OCI-LY3 (cell line): Measurements from ENCODE around the gene SAMD4A.

Experiments used
- H2AFZ ChIP-seq: fragments of 200-600, 300-600 bp; shearing (Covaris generic); 2 replicates; pipeline ENCODE4 v1.6.0; 2014; ENCODE audit warnings: antibody characterized with exemption, low read depth, low read length
- H3K27ac ChIP-seq: fragments of 200-600, 300-600 bp; sonication (generic); 2 replicates; pipeline ENCODE4 v1.5.1; 2014; ENCODE audit warnings: mild to moderate bottlenecking, low read length, moderate library complexity, mixed read lengths
- H3K27me3 ChIP-seq: fragments of 200-600, 300-600 bp; sonication (generic); 2 replicates; pipeline ENCODE4 v1.6.1; 2014; ENCODE audit warnings: low read depth, low read length, mixed read lengths
- H3K36me3 ChIP-seq: fragments of 200-600, 300-600 bp; sonication (generic); replicated peaks from 2 replicates; pipeline ENCODE3; 2014; ENCODE audit warnings: low read depth, low read length, mixed read lengths
- H3K4me1 ChIP-seq: fragments of 300-600, 200-600 bp; sonication (generic); 2 replicates; pipeline ENCODE4 v1.6.1; 2014; ENCODE audit warnings: low read length, mixed read lengths
- H3K4me2 ChIP-seq: fragments of 200-600, 300-600 bp; sonication (generic); 2 replicates; pipeline ENCODE4 v1.6.1; 2014; ENCODE audit warnings: low read length, mixed read lengths
- H3K4me3 ChIP-seq: fragments of 300-600, 200-600 bp; sonication (generic); 2 replicates; pipeline ENCODE4 v1.5.1; 2014; ENCODE audit warnings: antibody characterized with exemption, mild to moderate bottlenecking, low read length, moderate library complexity
- H3K79me2 ChIP-seq: fragments of 300-600, 200-600 bp; shearing (Covaris generic); 2 replicates; pipeline ENCODE4 v1.6.1; 2014; ENCODE audit warnings: mild to moderate bottlenecking, low read length, mixed read lengths
- H3K9ac ChIP-seq: fragments of 300-600, 200-600 bp; shearing (Covaris generic); 2 replicates; pipeline ENCODE4 v1.6.0; 2014; ENCODE audit warnings: mild to moderate bottlenecking, low read length, moderate library complexity
- H3K9me3 ChIP-seq: fragments of 200-600, 300-600 bp; shearing (Covaris generic); 2 replicates; pipeline ENCODE4 v1.6.1; 2014; ENCODE audit warnings: low read length, mixed read lengths; ENCODE audit not compliant: insufficient read depth
- H4K20me1 ChIP-seq: fragments of 200-600, 300-600 bp; sonication (generic); 2 replicates; pipeline ENCODE4 v1.6.1; 2016; ENCODE audit warnings: low read length, mixed read lengths; ENCODE audit not compliant: insufficient read depth
- EZH2phosphoT487 ChIP-seq: fragments of 200-600 bp; shearing (Covaris generic); IDR thresholded peaks from 2 replicates; pipeline ENCODE4 v1.6.1; 2018; ENCODE audit warnings: antibody characterized with exemption, mixed run types, low read depth
- TF ChIP-seq, protein P1 (sequence below): fragments of 200-600, 300-600 bp; sonication (generic); IDR thresholded peaks from 2 replicates; pipeline ENCODE4 v1.5.1; 2014; ENCODE audit warnings: antibody characterized with exemption, low read length, low read depth

The SAMD4A gene

DNA sequence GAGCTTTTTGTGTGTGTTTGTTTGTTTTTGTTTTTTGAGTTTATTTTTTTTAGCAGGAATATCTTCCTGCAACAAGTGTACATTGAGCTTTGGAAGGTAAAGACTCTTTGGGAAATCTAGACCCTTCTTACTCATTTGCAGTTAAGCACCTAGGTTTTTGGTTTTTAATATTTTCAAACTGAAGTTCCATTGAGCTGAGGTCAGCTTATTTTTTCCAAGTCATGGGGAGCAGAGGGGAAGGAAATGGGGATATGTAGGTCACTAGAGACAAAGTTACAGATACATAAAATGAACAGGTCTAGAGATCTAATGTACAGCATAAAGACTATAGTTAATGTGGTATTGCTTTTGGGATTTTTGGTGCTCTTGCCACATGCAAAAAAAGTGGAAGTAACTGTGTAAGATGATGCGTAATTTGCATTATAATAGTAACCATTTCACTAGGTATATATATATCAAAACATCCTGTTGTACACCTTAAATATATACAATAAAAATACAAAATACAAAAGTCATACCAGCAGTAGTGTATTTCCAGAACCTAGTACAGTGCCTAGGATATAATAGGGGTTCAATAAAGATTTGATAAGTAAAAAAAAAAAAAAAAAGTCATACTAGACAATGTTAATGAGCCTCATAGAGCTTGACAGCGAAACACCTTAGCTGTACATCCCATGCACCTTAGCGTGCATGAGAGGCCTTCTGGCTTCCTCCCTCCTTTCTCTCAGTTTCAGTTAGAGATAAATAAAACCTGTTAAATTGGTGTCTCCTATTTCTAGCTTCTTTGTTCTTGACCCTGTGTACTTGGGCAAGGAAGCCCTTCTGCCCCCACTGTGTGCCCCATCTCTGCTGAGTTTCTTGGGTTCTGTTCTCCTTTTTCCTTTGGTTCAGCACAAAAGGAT, 34.6 kb upstream of the SAMD4A start:
- H3K4me1 ChIP-seq, result peaks cover 8% of the 10 kb centered on the region; the same call in 1 of the 2 replicates
- no peak overlapping the region for H3K9ac ChIP-seq
- no peaks in the 10 kb centered on the region for H3K36me3 ChIP-seq
- no peaks in the 10 kb centered on the region for H4K20me1 ChIP-seq
- no peak overlapping the region for H3K4me3 ChIP-seq
- H3K79me2 ChIP-seq, result no peaks in the 10 kb centered on the region
- no peak overlapping the region for H3K27ac ChIP-seq
- TF ChIP-seq EZH2phosphoT487, result no peak
- TF ChIP-seq, protein P1, sequence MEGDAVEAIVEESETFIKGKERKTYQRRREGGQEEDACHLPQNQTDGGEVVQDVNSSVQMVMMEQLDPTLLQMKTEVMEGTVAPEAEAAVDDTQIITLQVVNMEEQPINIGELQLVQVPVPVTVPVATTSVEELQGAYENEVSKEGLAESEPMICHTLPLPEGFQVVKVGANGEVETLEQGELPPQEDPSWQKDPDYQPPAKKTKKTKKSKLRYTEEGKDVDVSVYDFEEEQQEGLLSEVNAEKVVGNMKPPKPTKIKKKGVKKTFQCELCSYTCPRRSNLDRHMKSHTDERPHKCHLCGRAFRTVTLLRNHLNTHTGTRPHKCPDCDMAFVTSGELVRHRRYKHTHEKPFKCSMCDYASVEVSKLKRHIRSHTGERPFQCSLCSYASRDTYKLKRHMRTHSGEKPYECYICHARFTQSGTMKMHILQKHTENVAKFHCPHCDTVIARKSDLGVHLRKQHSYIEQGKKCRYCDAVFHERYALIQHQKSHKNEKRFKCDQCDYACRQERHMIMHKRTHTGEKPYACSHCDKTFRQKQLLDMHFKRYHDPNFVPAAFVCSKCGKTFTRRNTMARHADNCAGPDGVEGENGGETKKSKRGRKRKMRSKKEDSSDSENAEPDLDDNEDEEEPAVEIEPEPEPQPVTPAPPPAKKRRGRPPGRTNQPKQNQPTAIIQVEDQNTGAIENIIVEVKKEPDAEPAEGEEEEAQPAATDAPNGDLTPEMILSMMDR, result no peak
- H3K4me2 ChIP-seq, result no peak overlapping the region
- no peaks in the 10 kb centered on the region for H3K27me3 ChIP-seq
- H3K9me3 ChIP-seq, result no peaks in the 10 kb centered on the region
- no peak overlapping the region for H2AFZ ChIP-seq

DNA sequence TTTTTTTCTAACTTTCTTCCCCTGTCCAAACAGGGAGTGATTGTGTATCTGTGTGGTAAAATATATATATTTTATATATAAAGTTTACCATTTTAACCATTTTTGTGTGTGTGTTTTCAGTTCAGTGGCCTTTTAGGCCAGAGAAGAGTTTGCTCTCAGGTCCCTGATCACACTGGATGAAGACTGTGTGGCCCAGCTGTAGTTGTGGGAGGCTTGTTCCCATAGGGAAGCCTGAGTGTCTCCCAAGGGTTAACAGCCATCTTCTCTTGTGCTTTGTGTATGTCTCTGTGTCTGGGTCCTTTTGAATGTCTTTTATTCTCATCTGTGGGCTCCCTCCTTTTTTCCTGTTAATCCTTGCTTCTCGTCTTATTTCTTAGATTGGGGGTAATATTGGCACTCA, 33.8 kb upstream of the SAMD4A start:
- Histone ChIP-seq H3K79me2 (no peaks in the 10 kb centered on the region), H3K27me3 (no peaks in the 10 kb centered on the region), H3K27ac (no peak overlapping the region), H3K4me3 (no peak overlapping the region), H3K4me1 (peaks cover 8% of the 10 kb centered on the region; the same call in 1 of the 2 replicates), H4K20me1 (no peaks in the 10 kb centered on the region), H3K9me3 (no peaks in the 10 kb centered on the region), H3K4me2 (no peak overlapping the region), H3K9ac (no peak overlapping the region), H2AFZ (no peak overlapping the region), H3K36me3 (peaks cover 2% of the 10 kb centered on the region)
- TF ChIP-seq, protein P1, result no peak
- no peak for TF ChIP-seq EZH2phosphoT487

DNA sequence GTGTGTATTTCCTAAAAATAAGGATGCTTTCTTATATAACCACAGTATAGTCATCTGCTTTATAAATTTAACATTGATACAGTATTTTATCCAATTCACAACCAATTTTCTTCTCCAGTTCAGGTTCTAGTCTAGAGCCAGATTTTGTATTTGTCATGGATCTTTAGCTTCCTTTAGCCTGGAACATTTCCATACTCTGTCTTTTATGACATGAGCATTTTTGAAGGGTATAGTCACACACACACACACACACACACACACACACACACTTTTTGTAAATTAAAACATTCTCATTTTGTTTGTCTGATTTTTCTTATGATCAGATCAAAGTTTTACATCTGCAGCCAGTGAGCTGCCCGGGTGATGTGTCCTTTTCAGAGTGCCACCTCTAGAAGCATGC, 31.8 kb upstream of the SAMD4A start:
- H2AFZ ChIP-seq, result no peak overlapping the region
- no peaks in the 10 kb centered on the region for H3K79me2 ChIP-seq
- H3K4me1 ChIP-seq, result peaks cover 8% of the 10 kb centered on the region; the same call in 1 of the 2 replicates
- no peak for TF ChIP-seq EZH2phosphoT487
- TF ChIP-seq, protein P1, result no peak
- H3K4me3 ChIP-seq, result no peak overlapping the region
- peaks cover 6% of the 10 kb centered on the region for H3K36me3 ChIP-seq
- H3K9ac ChIP-seq, result no peak overlapping the region
- H4K20me1 ChIP-seq, result no peaks in the 10 kb centered on the region
- no peaks in the 10 kb centered on the region for H3K27me3 ChIP-seq
- H3K9me3 ChIP-seq, result no peaks in the 10 kb centered on the region
- H3K27ac ChIP-seq, result no peak overlapping the region
- no peak overlapping the region for H3K4me2 ChIP-seq

DNA sequence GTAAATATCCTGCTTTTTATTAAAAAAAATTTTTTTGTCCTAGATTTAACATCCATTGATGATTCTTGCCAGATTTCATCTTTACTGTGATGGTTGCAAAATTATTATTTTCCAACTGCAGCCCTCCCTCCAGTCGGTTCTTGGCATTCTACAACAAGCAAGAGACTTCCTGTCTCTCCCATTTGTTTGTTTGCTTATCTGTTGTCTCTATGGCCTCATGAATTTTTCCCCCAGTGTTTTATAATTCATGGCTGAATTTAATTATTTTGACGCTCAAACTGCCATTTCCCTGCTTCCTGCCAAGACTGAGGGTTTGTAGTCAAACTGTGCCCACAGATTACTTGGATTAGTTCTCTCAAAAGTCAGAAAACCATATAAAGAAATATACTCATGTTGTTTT, 31.3 kb upstream of the SAMD4A start:
- Histone ChIP-seq H3K4me2 (no peak overlapping the region), H3K9ac (no peak overlapping the region), H2AFZ (no peak overlapping the region), H3K27me3 (no peaks in the 10 kb centered on the region), H3K4me3 (no peak overlapping the region), H3K36me3 (peaks cover 6% of the 10 kb centered on the region), H3K27ac (no peak overlapping the region), H3K4me1 (peaks cover 8% of the 10 kb centered on the region; the same call in 1 of the 2 replicates), H3K9me3 (no peaks in the 10 kb centered on the region), H3K79me2 (no peaks in the 10 kb centered on the region), H4K20me1 (no peaks in the 10 kb centered on the region)
- TF ChIP-seq, protein P1, result no peak
- TF ChIP-seq EZH2phosphoT487, result no peak
